Caco-2 (cell line): Measurements from ENCODE around the gene PSD2. TPM values are rescaled to one million over a fixed set of nuclear protein-coding genes. Genes with fewer than 3 reads are reported as not detected.

Experiments
- BruUV-seq: library from RNA; stranded (reverse); fragments of 400-500 nt; replicated peaks from 2 replicates; lab custom pipeline; 2021; lab: Mats Ljungman, UMichigan
- CTCF ChIA-PET: fragments of 300-600 bp; sonication (Branson Sonifier 250); formaldehyde crosslinking; loops from one replicate; lab custom pipeline; 2022; ENCODE audit warnings: antibody characterized with exemption; lab: Charles Lee
- POLR2A ChIA-PET: fragments of 300-600 bp; sonication (Branson Sonifier 250); formaldehyde crosslinking; loops from one replicate; lab custom pipeline; 2022; ENCODE audit warnings: antibody characterized with exemption; lab: Charles Lee
- DNase-seq, 2 experiments: peaks; one replicate each; pipeline versions ENCODE4 v3.0.0 to v3.0.0-alpha.2; 2020 to 2022
- H3K27me3 ChIP-seq: replicated peaks from 2 replicates; pipeline ENCODE4 v1.6.0; 2011; ENCODE audit warnings: low read length; ENCODE audit not compliant: control insufficient read depth, insufficient read depth
- H3K36me3 ChIP-seq: 2 replicates; pipeline ENCODE4 v1.5.1; 2011; ENCODE audit warnings: low read length; ENCODE audit not compliant: control insufficient read depth, insufficient read depth
- H3K4me1 ChIP-seq: fragments of 250-450 bp; sonication (Bioruptor Pico); 2 replicates; pipeline ENCODE4 v1.5.1; 2020; ENCODE audit warnings: mild to moderate bottlenecking
- H3K4me3 ChIP-seq: 2 replicates; pipeline ENCODE4 v1.5.1; 2011; ENCODE audit warnings: low read depth, mild to moderate bottlenecking, control low read depth, low read length
- H3K9me3 ChIP-seq: fragments of 250-450 bp; sonication (Bioruptor Pico); 2 replicates; pipeline ENCODE4 v1.5.1; 2020; ENCODE audit warnings: mild to moderate bottlenecking, moderate library complexity
- H3K27ac Mint-ChIP-seq: one replicate; pipeline ENCODE4 v1.8.0; 2022; ENCODE audit warnings: mixed read lengths; ENCODE audit not compliant: unreplicated experiment
- H3K27me3 Mint-ChIP-seq: one replicate; pipeline ENCODE4 v1.8.0; 2022; ENCODE audit warnings: mixed read lengths; ENCODE audit not compliant: insufficient read depth, unreplicated experiment
- H3K36me3 Mint-ChIP-seq: one replicate; pipeline ENCODE4 v1.8.0; 2022; ENCODE audit warnings: mild to moderate bottlenecking, mixed read lengths; ENCODE audit not compliant: insufficient read depth, unreplicated experiment
- H3K4me1 Mint-ChIP-seq: one replicate; pipeline ENCODE4 v1.8.0; 2022; ENCODE audit warnings: low read depth, mixed read lengths; ENCODE audit not compliant: unreplicated experiment
- H3K4me3 Mint-ChIP-seq: one replicate; pipeline ENCODE4 v1.8.0; 2022; ENCODE audit warnings: mild to moderate bottlenecking, moderate library complexity, mixed read lengths; ENCODE audit not compliant: unreplicated experiment
- H3K9me3 Mint-ChIP-seq: one replicate; pipeline ENCODE4 v1.8.0; 2022; ENCODE audit warnings: mixed read lengths; ENCODE audit not compliant: unreplicated experiment
- CTCF ChIP-seq, 2 experiments: fragments of 200-600 bp in 1 of 2; IDR thresholded peaks; 1 replicate in 1 of 2; 2 replicates in 1 of 2; pipeline versions ENCODE4 v1.5.1 to v1.8.0; 2011 to 2022; ENCODE audit warnings: antibody characterized with exemption in 1 of 2, control low read depth in 1 of 2, inconsistent platforms in 1 of 2, low read depth in 1 of 2, low read length in 1 of 2, mild to moderate bottlenecking in 1 of 2, moderate library complexity in 1 of 2; ENCODE audit not compliant: insufficient read depth in 1 of 2, severe bottlenecking in 1 of 2, unreplicated experiment in 1 of 2
- intact Hi-C: fragments of 100-400 bp; cut with micrococcal nuclease; formaldehyde crosslinking; loops from one replicate; pipeline ENCODE4 v1.10.0; 2022; ENCODE audit not compliant: unreplicated experiment
- total RNA-seq: library from RNA; stranded (reverse); gene quantifications from 2 replicates; pipeline ENCODE4 v1.2.3, GENCODE V29; 2022

Gene PSD2
- total RNA-seq, 1 experiment from 2014 or later: 0.09 TPM

- Histone ChIP-seq H3K9me3 (no peaks in the 10 kb centered on the region), H3K27me3 (no peaks in the 10 kb centered on the region), H3K4me3 (no peak overlapping the region), H3K36me3 (no peaks in the 10 kb centered on the region), H3K4me1 (peaks cover 18% of the 10 kb centered on the region; the same call in 1 of the 2 replicates)
- no TSS peak for BruUV-seq
- no peak for DNase-seq
- Mint-ChIP-seq H3K4me3 (no peak overlapping the region), H3K4me1 (peaks cover 14% of the 10 kb centered on the region), H3K36me3 (no peaks in the 10 kb centered on the region), H3K27me3 (no peaks in the 10 kb centered on the region), H3K9me3 (no peaks in the 10 kb centered on the region), H3K27ac (no peak overlapping the region)
- TF ChIP-seq CTCF (IDR thresholded peaks at IDR 0.05; ENCODE audit: insufficient read depth in 1 of 2, low read depth in 1 of 2, low read length in 1 of 2, severe bottlenecking in 1 of 2, unreplicated experiment in 1 of 2): no peak
- ChIA-PET CTCF (no interaction called here), POLR2A (no interaction called here)
- intact Hi-C loops: no loop called here
Measured at GRCh38 chr5:139761501-139761900, 34.1 kb upstream of the PSD2 start.

- H3K9me3 Mint-ChIP-seq: no peaks in the 10 kb centered on the region
- BruUV-seq: no TSS peak
- Histone ChIP-seq H3K4me1 (peaks cover 18% of the 10 kb centered on the region; the same call in 1 of the 2 replicates), H3K4me3 (no peak overlapping the region), H3K36me3 (no peaks in the 10 kb centered on the region), H3K9me3 (no peaks in the 10 kb centered on the region), H3K27me3 (no peaks in the 10 kb centered on the region)
- H3K4me1 Mint-ChIP-seq: peaks cover 14% of the 10 kb centered on the region
- POLR2A ChIA-PET: no interaction called here
- H3K36me3 Mint-ChIP-seq: no peaks in the 10 kb centered on the region
- intact Hi-C loops: no loop called here
- no peaks in the 10 kb centered on the region for H3K27me3 Mint-ChIP-seq
- TF ChIP-seq CTCF (IDR thresholded peaks at IDR 0.05; ENCODE audit: insufficient read depth in 1 of 2, low read depth in 1 of 2, low read length in 1 of 2, severe bottlenecking in 1 of 2, unreplicated experiment in 1 of 2): no peak
- CTCF ChIA-PET: no interaction called here
- no peak overlapping the region for H3K27ac Mint-ChIP-seq
- DNase-seq: no peak
- no peak overlapping the region for H3K4me3 Mint-ChIP-seq
Measured at GRCh38 chr5:139762615-139763170, 32.9 kb upstream of the PSD2 start.

GRCh38 chr5:139763280-139763929 is 32.2 kb upstream of the PSD2 start:
- Mint-ChIP-seq H3K9me3 (no peaks in the 10 kb centered on the region), H3K4me3 (no peak overlapping the region), H3K27me3 (no peaks in the 10 kb centered on the region), H3K4me1 (peaks cover 7% of the 10 kb centered on the region), H3K36me3 (no peaks in the 10 kb centered on the region), H3K27ac (no peak overlapping the region)
- no TSS peak for BruUV-seq
- TF ChIP-seq CTCF (IDR thresholded peaks at IDR 0.05; ENCODE audit: insufficient read depth in 1 of 2, low read depth in 1 of 2, low read length in 1 of 2, severe bottlenecking in 1 of 2, unreplicated experiment in 1 of 2): no peak
- no peak for DNase-seq
- H3K27me3 ChIP-seq: no peaks in the 10 kb centered on the region
- H3K9me3 ChIP-seq: no peaks in the 10 kb centered on the region
- peaks cover 13% of the 10 kb centered on the region; the same call in 1 of the 2 replicates for H3K4me1 ChIP-seq
- H3K4me3 ChIP-seq: no peak overlapping the region
- intact Hi-C loops: no loop called here
- POLR2A ChIA-PET: no interaction called here
- no peaks in the 10 kb centered on the region for H3K36me3 ChIP-seq
- CTCF ChIA-PET: interaction anchor here (0.7 to 1.1 kb wide), 4 partner anchors 53 to 324 kb away, joined by 3 to 5 read pairs (median 3); partner anchors contain the start of gene DNAJC18
